HG02678 (cell line): ENCODE data around the gene APOBR.
"Not testable (repeated sequence)": the region's sequence is repeated elsewhere in the genome, so short reads cannot be mapped to it uniquely, and the experiment has no call there.

Experiments
- ATAC-seq: cut with Tn5 transposase; IDR thresholded peaks from one replicate; pipeline ENCODE4 v1.9.1; 2021; ENCODE audit warnings: mild to moderate bottlenecking, moderate library complexity; ENCODE audit not compliant: unreplicated experiment

APOBR gene

GRCh38 chr16:28498666-28499381 lies 4.4 kb downstream of the APOBR start:
- no peak for ATAC-seq

GRCh38 chr16:28499854-28500253 lies 5.4 kb downstream of the APOBR start:
- ATAC-seq, result no peak

GRCh38 chr16:28500476-28501180 lies 6.2 kb downstream of the APOBR start:
- ATAC-seq, result not testable (repeated sequence)

- no peak for ATAC-seq
Measured at GRCh38 chr16:28501258-28502232, 7.1 kb downstream of the APOBR start.

GRCh38 chr16:28502290-28502689 lies 7.8 kb downstream of the APOBR start:
- no peak for ATAC-seq

GRCh38 chr16:28503470-28504259 lies 9.2 kb downstream of the APOBR start:
- ATAC-seq, result no peak

GRCh38 chr16:28504707-28505404 lies 10.4 kb downstream of the APOBR start:
- ATAC-seq, result no peak

GRCh38 chr16:28505489-28506137 lies 11.2 kb downstream of the APOBR start:
- no peak for ATAC-seq

- ATAC-seq, result no peak
Measured at GRCh38 chr16:28511031-28511430, 16.6 kb downstream of the APOBR start.

- no peak for ATAC-seq
Measured at GRCh38 chr16:28511801-28512789, 17.7 kb downstream of the APOBR start.

- ATAC-seq, result no peak
Measured at GRCh38 chr16:28513484-28514181, 19.2 kb downstream of the APOBR start.

GRCh38 chr16:28514246-28514645 lies 19.8 kb downstream of the APOBR start:
- no peak for ATAC-seq

- ATAC-seq, result no peak
Measured at GRCh38 chr16:28520672-28521071, 26.2 kb downstream of the APOBR start.

GRCh38 chr16:28521436-28521835 lies 27.0 kb downstream of the APOBR start:
- no peak for ATAC-seq

- ATAC-seq, result no peak
Measured at GRCh38 chr16:28522792-28523191, 28.3 kb downstream of the APOBR start.

GRCh38 chr16:28524681-28525171 lies 30.3 kb downstream of the APOBR start:
- no peak for ATAC-seq
